K562 (cell line): ENCODE measurements around the gene EXTL1. TPM values are rescaled to one million over a fixed set of nuclear protein-coding genes. Genes with fewer than 3 reads are reported as not detected.

Experiments used
- BCOR ChIP-seq: fragments of 450-650 bp; IDR thresholded peaks from 2 replicates; pipeline ENCODE4 v1.6.1; 2016
- CTBP1 ChIP-seq: fragments of 450-650 bp; IDR thresholded peaks from 2 replicates; pipeline ENCODE4 v1.6.1; 2016; ENCODE audit warnings: borderline replicate concordance
- CXXC5 ChIP-seq: fragments of 250-450 bp; sonication (Bioruptor Pico); IDR thresholded peaks from 2 replicates; pipeline ENCODE4 v1.8.0; 2022; ENCODE audit warnings: inconsistent platforms, mild to moderate bottlenecking, moderate library complexity
- DPF2 ChIP-seq: fragments of 450-650 bp; IDR thresholded peaks from 2 replicates; pipeline ENCODE4 v1.6.1; 2016
- ETV5 ChIP-seq: sonication (generic); formaldehyde crosslinking; IDR thresholded peaks from 2 replicates; pipeline ENCODE4 v1.4.0; 2020; ENCODE audit warnings: low read depth, mild to moderate bottlenecking, missing genetic modification reagents
- FOXJ2 ChIP-seq: fragments of 200-800 bp; sonication (Bioruptor generic); IDR thresholded peaks from 2 replicates; pipeline ENCODE4 v1.6.1; 2016; ENCODE audit warnings: missing genetic modification characterization, missing compliant biosample characterization
- FOXK2 ChIP-seq, 2 experiments: fragments of 450-650 bp; IDR thresholded peaks in 1 of 2; conservative IDR thresholded peaks in 1 of 2; 2 replicates each; pipeline ENCODE4 v1.6.1; 2016; ENCODE audit warnings: low read depth in 2 of 2, mild to moderate bottlenecking in 1 of 2
- GATAD2A ChIP-seq: fragments of 450-650 bp; IDR thresholded peaks from 2 replicates; pipeline ENCODE4 v1.6.1; 2017
- KAT7 ChIP-seq: sonication (generic); formaldehyde crosslinking; IDR thresholded peaks from 2 replicates; pipeline ENCODE4 v1.8.0; 2022; ENCODE audit warnings: missing genetic modification reagents, mild to moderate bottlenecking, borderline replicate concordance
- KAT8 ChIP-seq: fragments of 450-650 bp; IDR thresholded peaks from 2 replicates; pipeline ENCODE4 v1.6.1; 2016; ENCODE audit warnings: low read depth, mild to moderate bottlenecking
- NCOA6 ChIP-seq: fragments of 450-650 bp; IDR thresholded peaks from 2 replicates; pipeline ENCODE4 v1.6.1; 2017; ENCODE audit warnings: mild to moderate bottlenecking
- NCOR1 ChIP-seq: fragments of 450-650 bp; IDR thresholded peaks from 2 replicates; pipeline ENCODE4 v1.6.1; 2016; ENCODE audit warnings: mild to moderate bottlenecking, moderate library complexity
- NFRKB ChIP-seq: fragments of 450-650 bp; IDR thresholded peaks from 2 replicates; pipeline ENCODE4 v1.6.1; 2016; ENCODE audit warnings: low read depth
- PHF21A ChIP-seq: fragments of 450-650 bp; IDR thresholded peaks from 2 replicates; pipeline ENCODE4 v1.6.1; 2017; ENCODE audit warnings: low read depth, borderline replicate concordance
- RHOXF2B ChIP-seq: fragments of 250-450 bp; sonication (Bioruptor Pico); conservative IDR thresholded peaks from 2 replicates; pipeline ENCODE4 v1.5.1; 2021
- SETDB1 ChIP-seq: IDR thresholded peaks from one replicate; pipeline ENCODE4 v1.6.1; 2012; ENCODE audit warnings: low read length, control low read depth, inconsistent platforms
- TFAM ChIP-seq: fragments of 250-450 bp; sonication (Bioruptor Pico); conservative IDR thresholded peaks from 2 replicates; pipeline ENCODE4 v1.5.0; 2021; ENCODE audit warnings: mild to moderate bottlenecking, moderate library complexity
- XRCC3 ChIP-seq: fragments of 450-650 bp; IDR thresholded peaks from 2 replicates; pipeline ENCODE4 v1.6.1; 2017; ENCODE audit warnings: mild to moderate bottlenecking, moderate library complexity
- ZBED1 ChIP-seq: IDR thresholded peaks from 2 replicates; pipeline ENCODE4 v1.6.1; 2014
- ZEB2 ChIP-seq: fragments of 450-650 bp; IDR thresholded peaks from 2 replicates; pipeline ENCODE4 v1.6.1; 2016
- ZNF121 ChIP-seq: sonication (generic); formaldehyde crosslinking; conservative IDR thresholded peaks from 2 replicates; pipeline ENCODE4 v1.8.0; 2022; ENCODE audit warnings: missing genetic modification reagents
- ZNF133 ChIP-seq: fragments of 250-450 bp; sonication (Bioruptor Pico); IDR thresholded peaks from 2 replicates; pipeline ENCODE4 v1.4.0; 2020; ENCODE audit warnings: mild to moderate bottlenecking
- ZNF134 ChIP-seq: fragments of 250-450 bp; sonication (Bioruptor Pico); conservative IDR thresholded peaks from 2 replicates; pipeline ENCODE4 v1.4.0; 2020
- polyA plus RNA-seq, 8 experiments: library from polyadenylated mRNA; depleted of rRNA in 4 of 8; stranded (reverse) in 5 of 8; unstranded in 3 of 8; fragments of >200 nt; fragmentation: Nextera tagmentation in 2 of 8; fragmentation: Illumina TruSeq in 1 of 8; extraction: Ambion mirVana in 2 of 8; extraction: Trizol in 1 of 8; gene quantifications; 2 replicates each; pipeline versions ENCODE4 v1.2.1 to v1.2.3, GENCODE V29; 2011 to 2014; ENCODE audit warnings: inconsistent platforms in 1 of 8, missing spikeins in 1 of 8
- total RNA-seq, 7 experiments: library from RNA; depleted of rRNA in 6 of 7; stranded (reverse); fragments of >200 nt in 6 of 7; fragmentation: Illumina TruSeq in 2 of 7; extraction: Trizol in 2 of 7; gene quantifications; 2 replicates each; pipeline versions ENCODE4 v1.2.1 to v1.2.3, GENCODE V29; 2011 to 2021; ENCODE audit warnings: low replicate concordance in 1 of 7
- TF ChIP-seq, protein P1 (sequence below): fragments of 250-450 bp; sonication (Bioruptor Pico); IDR thresholded peaks from 2 replicates; pipeline ENCODE4 v1.5.0; 2021; ENCODE audit warnings: mild to moderate bottlenecking, moderate library complexity
- TF ChIP-seq, protein P2 (sequence below): fragments of 150-350 bp; IDR thresholded peaks from 2 replicates; pipeline ENCODE4 v1.6.1; 2014; ENCODE audit warnings: low read depth, mild to moderate bottlenecking, low read length, borderline replicate concordance

The EXTL1 gene
- total and polyA plus RNA-seq, 9 of the 15 experiments (the other 6 are each of a cell fraction or from before 2014, with no cell fraction given), result 0.04 to 0.23 (median 0.08) TPM; not detected in 3

DNA sequence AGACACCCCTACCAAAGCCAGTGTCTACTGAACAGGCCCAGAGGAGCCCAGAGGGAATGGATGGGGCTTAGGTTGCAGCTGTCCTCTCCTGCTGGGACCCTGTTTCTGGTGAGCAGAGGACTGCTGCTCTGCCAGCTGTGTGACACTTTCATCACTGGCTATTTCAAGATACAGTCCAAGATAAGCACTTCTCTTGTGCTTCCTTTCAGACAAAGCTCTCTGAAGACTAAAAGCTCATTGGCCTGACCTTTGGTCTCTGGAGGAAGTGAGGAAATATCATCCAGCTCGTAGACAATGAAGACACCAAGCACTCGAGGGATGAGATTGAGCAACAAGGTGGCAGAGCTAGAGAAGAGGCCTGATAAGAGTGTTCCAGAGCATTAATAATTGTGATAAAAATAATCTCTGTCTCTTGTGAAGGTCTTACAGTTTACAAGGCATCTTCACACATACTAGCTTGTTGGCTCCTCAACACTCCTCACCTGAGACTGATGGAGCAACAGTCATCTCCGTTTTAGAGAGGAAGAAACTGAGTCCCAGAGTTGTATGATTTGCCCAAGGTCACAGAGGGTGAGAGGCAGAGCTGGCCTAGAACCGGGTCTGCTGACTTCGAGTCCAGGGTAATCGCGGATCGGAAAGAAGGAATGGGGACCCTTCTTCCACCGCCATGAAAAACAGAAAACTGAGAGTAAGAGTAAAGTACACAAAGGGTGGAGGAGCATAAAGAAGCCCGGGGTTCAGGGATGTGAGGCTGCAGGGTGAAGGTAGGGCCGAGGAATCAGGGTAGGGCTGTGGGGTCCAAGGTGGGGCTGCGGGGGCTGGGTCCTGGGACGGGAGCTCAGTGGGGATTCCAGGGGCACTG lies 24.4 kb upstream of the EXTL1 start (continued):
- TF ChIP-seq, protein P1, sequence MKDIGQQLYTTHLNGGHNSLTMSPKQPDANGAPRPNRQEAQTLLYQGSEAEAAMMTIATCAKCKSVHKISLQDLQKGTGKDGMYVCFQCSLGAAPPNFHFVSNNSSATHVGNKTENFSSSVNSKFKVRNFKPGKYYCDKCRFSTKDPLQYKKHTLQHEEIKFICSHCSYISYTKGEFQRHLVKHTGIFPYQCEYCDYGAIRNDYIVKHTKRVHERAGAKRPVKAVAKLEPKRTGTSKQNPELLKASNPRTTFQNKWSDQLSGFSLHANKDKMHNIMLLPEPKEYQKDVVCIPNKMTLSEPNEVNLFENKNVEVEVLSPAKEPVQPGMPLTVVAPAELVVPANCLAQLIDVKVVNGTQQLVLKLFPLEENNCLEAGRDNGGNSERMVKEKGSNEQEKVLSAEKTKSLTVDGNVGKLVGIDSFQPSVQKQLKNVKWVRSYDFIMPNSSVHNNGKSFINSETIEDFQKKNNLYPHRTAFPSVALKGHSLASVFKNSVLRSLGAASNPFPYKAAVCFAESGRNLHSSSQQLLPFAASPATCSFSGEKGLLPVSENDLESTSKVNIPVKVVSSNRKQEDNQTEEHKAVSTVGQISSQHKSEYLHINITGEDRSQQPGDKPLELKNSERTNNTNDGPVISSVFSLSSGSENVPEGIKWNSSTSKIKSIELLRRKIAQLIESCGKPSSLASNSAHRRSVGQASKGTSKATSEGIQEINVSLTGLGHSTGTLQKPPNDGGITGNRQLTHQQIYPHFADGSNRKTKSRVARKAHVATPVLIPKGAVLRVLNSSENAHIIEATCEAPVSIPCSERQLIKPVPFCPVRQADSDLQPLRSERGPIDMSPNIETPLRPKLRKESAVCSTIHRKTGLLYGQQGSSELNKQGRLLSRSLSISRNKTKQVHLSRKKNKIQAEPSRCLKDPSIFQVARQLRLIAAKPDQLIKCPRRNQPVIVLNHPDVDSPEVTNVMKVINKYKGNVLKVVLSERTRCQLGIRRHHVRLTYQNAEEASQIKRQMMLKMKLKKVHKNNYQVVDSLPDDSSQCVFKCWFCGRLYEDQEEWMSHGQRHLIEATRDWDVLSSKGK (CRISPR knock-in tag), result no peak
- TF ChIP-seq ZNF134 (CRISPR knock-in tag) (no peak), PHF21A (no peak), SETDB1 (no peak), TFAM (CRISPR knock-in tag) (no peak), FOXJ2 (no peak), KAT7 (CRISPR knock-in tag) (peak; percentile 74; the same call in 1 of the 2 replicates), NFRKB (peak; percentile 50; the same call in 1 of the 2 replicates), CXXC5 (CRISPR knock-in tag) (peak; percentile 43), KAT8 (no peak), ZNF133 (CRISPR knock-in tag) (0 out of 2 replicates have a peak, but pooled peaks have one; percentile 4), DPF2 (0 out of 2 replicates have a peak, but pooled peaks have one; percentile 20), ZEB2 (peak; percentile 56; the same call in 1 of the 2 replicates), ETV5 (CRISPR knock-in tag) (peak; percentile 71), CTBP1 (peak; percentile 76; the same call in 1 of the 2 replicates), FOXK2 (conservative IDR thresholded peaks at IDR 0.05 in 1 of 2, IDR thresholded peaks at IDR 0.05 in 1 of 2; ENCODE audit: low read depth in 2 of 2) (0 out of 4 replicates have a peak, but pooled peaks of 1 of the 2 experiments have one; percentile 20), RHOXF2B (CRISPR knock-in tag) (no peak), ZBED1 (0 out of 2 replicates have a peak, but pooled peaks have one; percentile 14), NCOA6 (no peak), GATAD2A (0 out of 2 replicates have a peak, but pooled peaks have one; percentile 39), NCOR1 (no peak), BCOR (0 out of 2 replicates have a peak, but pooled peaks have one; percentile 17), XRCC3 (no peak), ZNF121 (CRISPR knock-in tag) (no peak)
- TF ChIP-seq, protein P2, sequence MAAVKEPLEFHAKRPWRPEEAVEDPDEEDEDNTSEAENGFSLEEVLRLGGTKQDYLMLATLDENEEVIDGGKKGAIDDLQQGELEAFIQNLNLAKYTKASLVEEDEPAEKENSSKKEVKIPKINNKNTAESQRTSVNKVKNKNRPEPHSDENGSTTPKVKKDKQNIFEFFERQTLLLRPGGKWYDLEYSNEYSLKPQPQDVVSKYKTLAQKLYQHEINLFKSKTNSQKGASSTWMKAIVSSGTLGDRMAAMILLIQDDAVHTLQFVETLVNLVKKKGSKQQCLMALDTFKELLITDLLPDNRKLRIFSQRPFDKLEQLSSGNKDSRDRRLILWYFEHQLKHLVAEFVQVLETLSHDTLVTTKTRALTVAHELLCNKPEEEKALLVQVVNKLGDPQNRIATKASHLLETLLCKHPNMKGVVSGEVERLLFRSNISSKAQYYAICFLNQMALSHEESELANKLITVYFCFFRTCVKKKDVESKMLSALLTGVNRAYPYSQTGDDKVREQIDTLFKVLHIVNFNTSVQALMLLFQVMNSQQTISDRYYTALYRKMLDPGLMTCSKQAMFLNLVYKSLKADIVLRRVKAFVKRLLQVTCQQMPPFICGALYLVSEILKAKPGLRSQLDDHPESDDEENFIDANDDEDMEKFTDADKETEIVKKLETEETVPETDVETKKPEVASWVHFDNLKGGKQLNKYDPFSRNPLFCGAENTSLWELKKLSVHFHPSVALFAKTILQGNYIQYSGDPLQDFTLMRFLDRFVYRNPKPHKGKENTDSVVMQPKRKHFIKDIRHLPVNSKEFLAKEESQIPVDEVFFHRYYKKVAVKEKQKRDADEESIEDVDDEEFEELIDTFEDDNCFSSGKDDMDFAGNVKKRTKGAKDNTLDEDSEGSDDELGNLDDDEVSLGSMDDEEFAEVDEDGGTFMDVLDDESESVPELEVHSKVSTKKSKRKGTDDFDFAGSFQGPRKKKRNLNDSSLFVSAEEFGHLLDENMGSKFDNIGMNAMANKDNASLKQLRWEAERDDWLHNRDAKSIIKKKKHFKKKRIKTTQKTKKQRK, result no peak
